Parathyroid adenoma (tissue), 2 donors: ENCODE measurements around the gene STK17B.

Source experiments
- H2AFZ ChIP-seq: fragments of 300-600 bp; sonication (generic); one replicate; pipeline ENCODE4 v1.7.0; 2017; ENCODE audit warnings: antibody characterized with exemption, mild to moderate bottlenecking
- H3K27ac ChIP-seq: fragments of 300-600 bp; sonication (generic); one replicate; pipeline ENCODE4 v1.7.0; 2017
- H3K27me3 ChIP-seq: fragments of 300-600 bp; sonication (generic); one replicate; pipeline ENCODE4 v1.7.0; 2017; ENCODE audit warnings: low read length; ENCODE audit not compliant: control insufficient read depth, insufficient read depth
- H3K36me3 ChIP-seq: fragments of 300-600 bp; sonication (generic); one replicate; pipeline ENCODE4 v1.7.0; 2017; ENCODE audit warnings: low read length; ENCODE audit not compliant: control insufficient read depth, insufficient read depth
- H3K4me1 ChIP-seq: fragments of 300-600 bp; sonication (generic); one replicate; pipeline ENCODE4 v1.7.0; 2017; ENCODE audit warnings: control low read depth
- H3K4me2 ChIP-seq: fragments of 300-600 bp; sonication (generic); one replicate; pipeline ENCODE4 v1.7.0; 2017; ENCODE audit warnings: low read length
- H3K4me3 ChIP-seq: fragments of 300-600 bp; sonication (generic); one replicate; pipeline ENCODE4 v1.7.0; 2017; ENCODE audit warnings: low read depth, low read length
- H3K79me2 ChIP-seq: fragments of 300-600 bp; sonication (generic); one replicate; pipeline ENCODE4 v1.7.0; 2017; ENCODE audit warnings: control low read depth
- H3K9ac ChIP-seq: fragments of 300-600 bp; sonication (generic); one replicate; pipeline ENCODE4 v1.7.0; 2017; ENCODE audit warnings: mild to moderate bottlenecking
- H3K9me3 ChIP-seq: fragments of 300-600 bp; sonication (generic); one replicate; pipeline ENCODE4 v1.7.0; 2017; ENCODE audit warnings: low read length; ENCODE audit not compliant: control insufficient read depth
- TF ChIP-seq, protein P1 (sequence below): fragments of 300-600 bp; sonication (generic); IDR thresholded peaks from one replicate; pipeline ENCODE4 v1.7.0; 2017; ENCODE audit warnings: antibody characterized with exemption, mild to moderate bottlenecking
- donor health status: primary hyperparathyroidism.

STK17B gene

DNA sequence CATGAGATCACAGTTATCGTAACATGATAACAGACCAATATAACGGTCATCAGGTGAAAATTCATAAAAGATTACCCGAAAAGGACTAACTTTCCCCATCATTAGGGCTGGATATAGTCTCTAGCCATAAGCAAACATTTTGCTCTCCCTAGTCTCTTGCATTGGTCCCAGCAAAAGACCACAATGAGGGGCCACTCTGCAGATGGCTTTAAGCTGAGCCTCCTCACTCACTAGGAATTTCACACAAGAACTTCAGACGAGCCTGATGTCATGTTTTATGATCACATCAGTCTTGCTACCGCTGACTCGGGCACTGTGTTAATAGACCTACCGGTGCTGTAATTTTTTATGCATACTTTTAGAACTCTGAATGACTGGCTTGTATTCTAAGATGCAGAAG, 35.2 kb downstream of the STK17B start:
- H3K4me2 ChIP-seq, result no peak overlapping the region
- no peak overlapping the region for H3K9ac ChIP-seq
- TF ChIP-seq, protein P1, sequence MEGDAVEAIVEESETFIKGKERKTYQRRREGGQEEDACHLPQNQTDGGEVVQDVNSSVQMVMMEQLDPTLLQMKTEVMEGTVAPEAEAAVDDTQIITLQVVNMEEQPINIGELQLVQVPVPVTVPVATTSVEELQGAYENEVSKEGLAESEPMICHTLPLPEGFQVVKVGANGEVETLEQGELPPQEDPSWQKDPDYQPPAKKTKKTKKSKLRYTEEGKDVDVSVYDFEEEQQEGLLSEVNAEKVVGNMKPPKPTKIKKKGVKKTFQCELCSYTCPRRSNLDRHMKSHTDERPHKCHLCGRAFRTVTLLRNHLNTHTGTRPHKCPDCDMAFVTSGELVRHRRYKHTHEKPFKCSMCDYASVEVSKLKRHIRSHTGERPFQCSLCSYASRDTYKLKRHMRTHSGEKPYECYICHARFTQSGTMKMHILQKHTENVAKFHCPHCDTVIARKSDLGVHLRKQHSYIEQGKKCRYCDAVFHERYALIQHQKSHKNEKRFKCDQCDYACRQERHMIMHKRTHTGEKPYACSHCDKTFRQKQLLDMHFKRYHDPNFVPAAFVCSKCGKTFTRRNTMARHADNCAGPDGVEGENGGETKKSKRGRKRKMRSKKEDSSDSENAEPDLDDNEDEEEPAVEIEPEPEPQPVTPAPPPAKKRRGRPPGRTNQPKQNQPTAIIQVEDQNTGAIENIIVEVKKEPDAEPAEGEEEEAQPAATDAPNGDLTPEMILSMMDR, result no peak
- H3K4me1 ChIP-seq, result no peaks in the 10 kb centered on the region
- no peaks in the 10 kb centered on the region for H3K36me3 ChIP-seq
- no peak overlapping the region for H3K4me3 ChIP-seq
- H3K9me3 ChIP-seq, result no peaks in the 10 kb centered on the region
- H2AFZ ChIP-seq, result no peak overlapping the region
- no peaks in the 10 kb centered on the region for H3K27me3 ChIP-seq
- no peaks in the 10 kb centered on the region for H3K79me2 ChIP-seq
- no peak overlapping the region for H3K27ac ChIP-seq

DNA sequence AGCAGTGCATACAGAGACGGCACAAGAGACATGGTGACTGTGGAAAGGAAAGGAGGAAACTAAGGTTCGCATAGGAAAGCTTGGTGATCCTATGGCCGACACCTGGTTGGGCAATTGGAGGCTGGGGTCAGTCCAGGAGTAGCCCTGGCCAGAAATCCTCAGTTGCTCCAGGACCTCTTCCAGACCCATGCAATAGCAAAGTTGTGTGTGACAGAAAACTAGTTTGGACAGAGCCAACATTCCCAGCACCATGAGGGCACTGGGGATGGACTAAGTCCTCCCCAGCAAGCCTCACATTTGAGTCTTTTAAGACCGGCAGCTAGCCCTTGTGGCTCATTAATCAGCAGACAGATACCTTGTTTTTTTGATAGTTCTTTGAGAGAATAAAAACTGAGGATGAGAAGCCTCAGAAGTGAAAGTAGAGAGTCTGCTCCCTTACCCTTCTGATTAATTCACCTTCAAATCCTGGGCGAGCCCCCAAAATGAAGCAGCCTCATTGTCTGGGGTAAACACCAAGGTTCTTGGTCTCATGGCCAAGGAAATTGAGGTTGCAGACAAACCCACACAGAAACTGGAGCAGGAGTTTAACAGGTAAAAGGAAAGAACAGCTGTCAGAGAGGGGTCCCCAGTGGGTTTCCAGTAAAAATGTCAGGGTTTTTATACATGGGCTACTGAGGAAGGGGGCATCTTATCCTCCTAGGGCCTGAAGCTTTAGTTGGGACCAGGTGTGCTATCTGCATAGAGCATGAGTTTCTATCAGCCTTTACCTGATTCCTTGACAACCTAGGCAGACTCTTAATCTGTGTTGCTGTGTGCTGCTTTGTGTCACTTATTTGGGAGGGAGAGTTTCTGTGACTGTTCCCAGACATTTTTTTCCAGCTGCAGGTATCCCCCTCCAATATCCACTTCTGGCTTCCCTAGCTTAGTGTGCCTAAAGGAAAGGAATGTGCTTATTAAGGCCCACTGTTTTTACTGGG, 39.1 kb downstream of the STK17B start:
- H3K9ac ChIP-seq, result no peak overlapping the region
- H2AFZ ChIP-seq, result no peak overlapping the region
- no peaks in the 10 kb centered on the region for H3K9me3 ChIP-seq
- H3K4me2 ChIP-seq, result no peak overlapping the region
- TF ChIP-seq, protein P1, result no peak
- no peaks in the 10 kb centered on the region for H3K27me3 ChIP-seq
- no peak overlapping the region for H3K4me3 ChIP-seq
- H3K79me2 ChIP-seq, result no peaks in the 10 kb centered on the region
- H3K36me3 ChIP-seq, result no peaks in the 10 kb centered on the region
- H3K4me1 ChIP-seq, result no peaks in the 10 kb centered on the region
- H3K27ac ChIP-seq, result no peak overlapping the region

DNA sequence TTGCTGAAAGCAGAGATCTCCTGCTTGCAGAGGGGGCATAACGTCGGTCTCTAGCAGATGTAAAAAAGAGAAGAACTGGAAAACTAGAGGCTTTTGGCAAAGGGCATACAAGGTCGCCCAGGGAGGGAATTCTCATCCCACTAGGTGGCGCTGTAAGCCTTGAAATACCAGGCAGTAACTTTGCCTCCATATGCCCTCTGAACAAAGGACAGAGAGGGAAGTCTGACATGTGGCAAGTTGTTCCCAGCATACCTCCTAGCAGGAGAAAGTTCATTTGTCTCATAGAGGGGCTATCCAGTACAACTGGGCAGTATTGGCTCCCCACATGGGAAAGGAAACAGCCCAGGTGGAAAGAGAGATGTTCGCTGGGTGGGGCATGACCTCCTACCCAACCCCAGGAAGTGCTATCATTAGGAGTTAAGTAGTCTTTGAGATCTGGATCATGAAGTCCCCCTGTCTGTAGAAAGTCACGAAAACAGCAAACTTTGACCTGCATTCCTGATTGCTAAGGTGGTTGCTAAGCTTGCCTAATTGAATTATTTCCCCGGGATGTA, 39.9 kb downstream of the STK17B start:
- H3K79me2 ChIP-seq, result no peaks in the 10 kb centered on the region
- TF ChIP-seq, protein P1, result no peak
- H3K27ac ChIP-seq, result no peak overlapping the region
- H3K4me2 ChIP-seq, result no peak overlapping the region
- no peaks in the 10 kb centered on the region for H3K27me3 ChIP-seq
- H3K9me3 ChIP-seq, result no peaks in the 10 kb centered on the region
- no peak overlapping the region for H3K4me3 ChIP-seq
- no peak overlapping the region for H2AFZ ChIP-seq
- H3K36me3 ChIP-seq, result no peaks in the 10 kb centered on the region
- H3K9ac ChIP-seq, result no peak overlapping the region
- H3K4me1 ChIP-seq, result no peaks in the 10 kb centered on the region

DNA sequence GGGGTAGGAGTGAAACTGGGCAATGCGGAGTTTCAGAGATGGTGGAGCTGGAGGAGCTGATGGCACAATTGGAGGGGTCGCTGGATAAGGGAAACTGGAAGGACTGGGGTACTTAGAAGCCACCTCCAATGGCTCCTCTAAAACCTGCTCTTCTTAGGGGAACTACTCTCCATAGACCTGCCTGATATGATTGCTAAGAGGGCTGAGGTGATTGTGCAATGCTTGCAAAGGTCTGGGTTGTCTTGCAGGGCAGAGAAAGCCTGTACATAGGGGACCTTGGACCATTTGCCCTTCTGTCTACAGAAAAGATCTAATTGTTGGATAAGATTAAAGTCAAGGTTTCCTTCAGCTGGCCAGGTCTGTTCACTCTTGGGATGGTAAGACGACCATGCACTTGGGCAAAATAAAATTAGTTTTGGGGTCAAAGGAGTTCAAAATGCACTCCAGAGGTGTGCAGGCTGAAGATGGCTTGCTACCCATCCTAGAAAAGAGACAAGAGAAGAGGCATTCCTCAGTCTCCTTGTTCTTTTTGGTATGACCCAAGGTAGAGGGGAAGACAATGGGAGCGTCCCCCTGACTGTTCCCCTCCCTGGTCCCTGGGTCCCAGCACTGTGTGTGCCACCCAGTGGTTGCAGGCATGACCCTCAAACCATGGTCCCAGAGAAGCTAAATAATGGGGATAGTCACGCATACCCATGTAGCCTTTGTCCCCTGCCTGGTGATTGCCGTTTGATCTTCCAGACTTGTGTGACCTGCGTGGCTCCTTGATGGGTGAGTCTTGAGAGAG, 41.1 kb downstream of the STK17B start:
- H3K79me2 ChIP-seq, result no peaks in the 10 kb centered on the region
- H3K4me1 ChIP-seq, result no peaks in the 10 kb centered on the region
- TF ChIP-seq, protein P1, result no peak
- H3K4me2 ChIP-seq, result no peak overlapping the region
- H2AFZ ChIP-seq, result no peak overlapping the region
- H3K9ac ChIP-seq, result no peak overlapping the region
- no peaks in the 10 kb centered on the region for H3K9me3 ChIP-seq
- no peaks in the 10 kb centered on the region for H3K27me3 ChIP-seq
- H3K27ac ChIP-seq, result no peak overlapping the region
- H3K36me3 ChIP-seq, result no peaks in the 10 kb centered on the region
- H3K4me3 ChIP-seq, result no peak overlapping the region
